RCC 7860 (cell line): ENCODE measurements around the gene C2CD5.
"Not testable (repeated sequence)": the region's sequence is repeated elsewhere in the genome, so short reads cannot be mapped to it uniquely, and the experiment has no call there.

Source experiments
- DNase-seq: peaks from one replicate; pipeline ENCODE4 v3.0.0-alpha.2; 2015; ENCODE audit warnings: low spot score
- FAIRE-seq: peaks from 2 replicates; lab custom pipeline; 2012; peaks lifted over from hg19 to GRCh38; lab: Jason Lieb, UNC

The C2CD5 gene

GRCh38 chr12:22536346-22536945, 7.9 kb downstream of the C2CD5 start:
- FAIRE-seq = no peak

GRCh38 chr12:22535478-22535877, 8.9 kb downstream of the C2CD5 start:
- DNase-seq = no peak
- FAIRE-seq = no peak

More at GRCh38 chr12:22536346-22536945, 7.9 kb downstream of the C2CD5 start:
- no peak for DNase-seq

- no peak for DNase-seq
These were observed 9.3 kb downstream of the C2CD5 start for GRCh38 chr12:22535038-22535437.

GRCh38 chr12:22533155-22533554, 11.2 kb downstream of the C2CD5 start:
- DNase-seq = no peak
- no peak for FAIRE-seq

More at GRCh38 chr12:22535038-22535437, 9.3 kb downstream of the C2CD5 start:
- FAIRE-seq = peak; percentile 18

- FAIRE-seq (no peak), DNase-seq (no peak)
These were observed 12.0 kb downstream of the C2CD5 start for GRCh38 chr12:22532317-22532716.

GRCh38 chr12:22531205-22531604, 13.1 kb downstream of the C2CD5 start:
- FAIRE-seq = no peak
- no peak for DNase-seq

GRCh38 chr12:22529281-22530060, 14.9 kb downstream of the C2CD5 start:
- peak; percentile 64 for FAIRE-seq
- peak; percentile 10 for DNase-seq

- FAIRE-seq (peak; percentile 33), DNase-seq (peak; percentile 43)
These were observed 16.3 kb downstream of the C2CD5 start for GRCh38 chr12:22527999-22528398.

GRCh38 chr12:22526836-22527235, 17.5 kb downstream of the C2CD5 start:
- no peak for DNase-seq
- no peak for FAIRE-seq

GRCh38 chr12:22525426-22525825, 18.9 kb downstream of the C2CD5 start:
- DNase-seq = no peak
- FAIRE-seq = no peak

- no peak for DNase-seq
- FAIRE-seq = no peak
These were observed 25.3 kb downstream of the C2CD5 start for GRCh38 chr12:22518998-22519397.

- FAIRE-seq (no peak), DNase-seq (no peak)
These were observed 26.2 kb downstream of the C2CD5 start for GRCh38 chr12:22518060-22518719.

GRCh38 chr12:22514875-22515274, 29.5 kb downstream of the C2CD5 start:
- no peak for DNase-seq
- FAIRE-seq = no peak

GRCh38 chr12:22505826-22506225, 38.5 kb downstream of the C2CD5 start:
- FAIRE-seq (no peak), DNase-seq (no peak)

GRCh38 chr12:22500100-22500499, 44.2 kb downstream of the C2CD5 start:
- FAIRE-seq (no peak), DNase-seq (no peak)

GRCh38 chr12:22499445-22499844, 44.9 kb downstream of the C2CD5 start:
- no peak for FAIRE-seq
- no peak for DNase-seq

GRCh38 chr12:22494319-22494718, 50.0 kb downstream of the C2CD5 start:
- no peak for DNase-seq
- no peak for FAIRE-seq

- no peak for FAIRE-seq
- no peak for DNase-seq
These were observed 53.3 kb downstream of the C2CD5 start for GRCh38 chr12:22491034-22491433.

- FAIRE-seq (no peak), DNase-seq (no peak)
These were observed 55.9 kb downstream of the C2CD5 start for GRCh38 chr12:22488478-22488877.

GRCh38 chr12:22487683-22488082, 56.7 kb downstream of the C2CD5 start:
- DNase-seq, FAIRE-seq: not testable (repeated sequence)

GRCh38 chr12:22481547-22482104, 62.7 kb downstream of the C2CD5 start:
- DNase-seq = no peak
- FAIRE-seq = no peak
